AG09319 (cell line): ENCODE results near the gene PPP3CA.

Experiments used
- DNase-seq: peaks from one replicate; pipeline ENCODE4 v3.0.0-alpha.2; 2010; ENCODE audit warnings: low read depth; ENCODE audit errors: extremely low read depth
- CTCF ChIP-seq: IDR thresholded peaks from 2 replicates; pipeline ENCODE4 v1.5.1; 2011; ENCODE audit warnings: low read depth, mild to moderate bottlenecking, inconsistent platforms, low read length, moderate library complexity

The PPP3CA gene

DNA sequence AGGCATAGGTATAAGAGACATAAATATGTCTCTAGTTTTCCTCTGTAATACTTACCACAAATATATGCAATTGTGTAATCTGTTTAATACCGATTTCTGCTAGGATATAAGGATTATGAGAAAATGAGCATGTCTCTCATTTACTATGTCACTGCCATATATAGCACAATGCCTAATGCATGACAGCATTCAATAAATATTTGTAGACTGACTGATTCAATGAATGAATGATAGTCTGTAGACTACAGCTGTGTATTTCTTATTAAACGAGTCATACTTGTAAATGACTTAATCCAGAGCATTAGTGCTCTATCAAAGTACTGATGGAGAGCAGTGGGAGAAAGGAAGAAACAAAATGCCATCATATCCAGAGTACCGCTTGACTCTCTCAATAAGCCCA is 175.6 kb downstream of the PPP3CA start:
- TF ChIP-seq CTCF = no peak
- DNase-seq = no peak

DNA sequence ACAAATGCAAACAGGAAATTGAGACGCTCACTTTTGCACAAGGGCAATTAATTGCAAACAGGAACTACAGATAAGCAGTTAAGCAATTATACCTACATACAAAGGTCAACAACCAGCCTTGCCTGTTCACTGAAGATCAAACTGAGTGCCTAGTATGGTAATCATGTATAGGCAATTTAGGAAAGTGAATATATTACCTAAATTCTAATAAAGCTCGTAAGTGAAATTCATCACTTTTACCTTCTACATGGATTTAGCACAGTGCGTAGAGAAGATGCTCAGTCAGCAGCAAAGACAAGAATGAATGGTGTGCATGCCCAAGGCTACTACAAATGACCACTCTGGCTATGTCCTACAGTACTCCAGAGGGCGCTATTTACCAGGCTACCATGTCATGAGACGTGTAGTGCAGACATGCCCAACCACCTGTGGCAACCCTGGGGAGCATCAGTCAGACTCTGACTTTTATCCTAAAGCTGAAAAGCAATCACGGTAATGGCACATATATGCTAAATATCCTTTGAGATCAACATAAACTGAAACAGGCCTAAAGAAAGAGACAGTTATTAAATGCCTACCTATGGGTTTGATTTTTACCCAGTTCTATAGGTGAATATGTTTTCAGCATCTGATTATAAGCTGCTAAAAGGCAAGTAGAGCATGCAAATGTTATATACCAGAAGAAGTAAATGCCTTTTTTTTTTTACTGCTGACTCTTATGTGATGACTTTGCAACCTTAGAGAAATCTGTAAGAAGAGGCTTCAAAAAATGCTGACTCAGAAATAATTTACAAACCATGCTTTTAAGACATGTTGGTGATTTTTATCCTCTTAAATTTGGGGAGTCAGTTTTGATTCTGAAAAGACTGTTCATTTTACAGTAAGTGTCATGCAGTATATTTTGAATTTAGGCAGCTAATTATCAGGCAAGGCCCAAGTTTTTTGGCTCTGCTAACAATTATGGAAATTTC is 178.0 kb downstream of the PPP3CA start:
- peak; percentile 10 for DNase-seq
- TF ChIP-seq CTCF = peak; percentile 54

GRCh38 chr4:101163936-101164335 is 183.4 kb downstream of the PPP3CA start:
- DNase-seq = no peak
- TF ChIP-seq CTCF = no peak

DNA sequence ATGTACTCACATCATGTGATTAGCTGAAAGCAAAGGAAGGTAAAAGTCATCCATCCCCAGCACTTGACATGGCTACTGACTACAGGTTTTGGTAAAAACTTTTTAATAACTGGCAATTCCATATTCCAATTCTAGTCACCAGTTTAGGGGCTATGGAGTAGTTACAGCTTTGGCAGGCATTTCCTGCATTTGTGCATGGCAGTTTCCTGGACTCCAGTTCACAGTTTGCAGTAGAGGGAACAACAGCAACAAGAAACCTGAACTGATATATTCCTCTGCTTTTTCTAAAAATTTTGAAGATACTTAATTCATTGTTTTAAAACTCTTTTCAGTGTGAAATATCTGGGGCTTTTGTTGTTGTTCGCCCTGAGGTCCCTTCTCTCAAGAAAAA is 184.3 kb downstream of the PPP3CA start:
- no peak for DNase-seq
- TF ChIP-seq CTCF = no peak

DNA sequence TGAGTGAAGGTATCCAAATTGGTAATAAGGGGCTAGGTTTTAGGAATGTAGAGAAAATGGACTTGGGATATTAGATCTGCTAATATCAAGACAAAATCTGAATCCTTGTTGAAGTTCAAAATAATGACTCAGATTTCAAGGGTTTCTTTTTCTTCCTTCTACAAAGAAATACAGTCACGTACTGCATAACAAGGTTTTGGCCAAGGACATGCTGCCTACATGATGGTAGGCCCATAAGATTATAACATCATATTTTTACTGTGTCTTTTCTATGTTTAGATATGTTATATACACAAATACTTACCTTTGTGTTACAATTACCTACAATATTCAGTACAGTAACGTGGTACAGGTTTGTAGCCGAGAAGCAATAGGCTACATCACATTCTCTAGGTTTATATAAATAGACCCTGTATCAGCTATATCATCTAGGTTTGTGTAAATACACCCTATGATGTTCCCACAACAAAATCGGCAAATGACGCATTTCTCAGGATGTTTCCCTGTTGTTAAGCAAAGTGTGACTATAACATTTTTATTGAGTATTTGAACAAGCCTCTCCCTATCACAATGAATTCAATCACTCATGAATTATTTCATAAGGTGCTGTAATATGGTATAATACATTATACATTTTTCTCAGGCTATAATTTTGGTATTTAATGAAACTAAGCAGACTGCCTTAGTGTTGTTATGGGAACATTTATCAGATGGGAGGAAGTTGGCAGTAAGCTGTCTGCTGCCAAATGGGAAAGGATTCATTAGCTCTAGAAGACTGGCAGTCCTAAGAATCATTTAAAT is 186.3 kb downstream of the PPP3CA start:
- TF ChIP-seq CTCF = no peak
- no peak for DNase-seq

DNA sequence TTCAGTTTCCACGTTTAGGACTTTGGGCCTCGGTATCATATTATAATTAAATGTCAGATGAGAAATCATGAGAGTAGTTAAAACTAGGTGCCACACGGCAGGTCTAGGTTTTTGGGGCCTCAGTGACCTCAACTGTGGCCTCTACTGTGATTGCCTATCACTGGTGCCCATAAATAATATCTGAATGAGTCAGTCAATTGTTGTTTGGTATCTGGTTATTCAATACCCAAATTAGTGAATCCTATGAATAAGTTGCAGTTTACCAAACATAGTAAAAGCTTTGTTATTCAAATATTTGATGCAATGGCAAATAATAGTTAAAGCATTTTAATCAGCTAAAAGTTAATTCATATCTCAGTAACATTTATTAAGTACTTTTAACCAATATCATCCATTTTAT is 188.8 kb downstream of the PPP3CA start:
- DNase-seq = no peak
- no peak for TF ChIP-seq CTCF

DNA sequence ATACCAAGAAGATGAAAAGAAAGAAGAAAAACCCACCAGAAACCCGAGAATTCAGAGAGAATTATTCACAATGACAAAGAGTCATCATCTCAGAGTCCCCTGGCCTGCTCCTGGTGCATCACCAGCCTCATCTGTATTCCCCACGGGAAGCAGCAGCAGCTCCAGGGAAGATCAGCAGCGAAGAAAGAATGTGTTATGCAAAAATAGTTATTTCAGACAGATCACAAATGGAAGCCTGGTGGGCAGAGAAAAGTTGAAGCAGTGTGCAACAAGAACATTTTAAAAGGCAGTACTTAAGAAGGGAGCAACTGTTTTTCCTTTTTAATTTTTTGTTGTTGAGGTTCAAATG is 189.2 kb downstream of the PPP3CA start:
- DNase-seq = no peak
- TF ChIP-seq CTCF = no peak
